ENCODE data around the gene SLC1A3. TPM values are rescaled to one million over a fixed set of nuclear protein-coding genes. Genes with fewer than 3 reads are reported as not detected.

Gene SLC1A3
- total RNA-seq, 1 experiment from 2014 or later = not detected

DNA sequence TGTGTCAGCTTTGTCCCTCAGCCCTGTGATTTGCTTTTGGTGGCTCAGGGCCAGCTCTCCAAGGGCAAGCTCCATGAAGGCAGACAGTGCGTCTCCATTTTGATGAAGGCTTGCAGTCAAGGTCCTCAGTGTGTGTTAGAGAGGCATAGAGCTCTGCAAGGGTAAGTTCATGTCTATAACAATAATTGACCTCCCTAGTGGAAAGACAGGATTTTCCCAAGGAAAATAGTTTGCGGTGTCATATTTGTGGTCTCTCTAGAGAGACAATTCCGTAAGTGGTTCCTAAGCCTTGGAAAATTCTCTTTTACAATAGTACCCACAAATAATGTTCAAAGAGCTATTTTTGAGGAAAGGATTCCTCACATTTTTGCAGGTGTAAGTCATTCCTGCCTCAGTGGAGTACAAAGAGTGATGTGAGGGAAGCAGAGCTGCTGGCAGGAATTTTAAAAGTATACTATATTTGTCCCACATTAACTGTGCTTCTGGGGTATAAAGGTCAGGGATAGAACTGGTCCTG is 40.2 kb downstream of the SLC1A3 start:
- DNase-seq (ENCODE audit: low read depth) = no peak
- in situ Hi-C loops (cut with HindIII; ENCODE audit: low pct_unique_long_range_greater_than_20kb, low sequenced_read_pairs) = no loop called here

DNA sequence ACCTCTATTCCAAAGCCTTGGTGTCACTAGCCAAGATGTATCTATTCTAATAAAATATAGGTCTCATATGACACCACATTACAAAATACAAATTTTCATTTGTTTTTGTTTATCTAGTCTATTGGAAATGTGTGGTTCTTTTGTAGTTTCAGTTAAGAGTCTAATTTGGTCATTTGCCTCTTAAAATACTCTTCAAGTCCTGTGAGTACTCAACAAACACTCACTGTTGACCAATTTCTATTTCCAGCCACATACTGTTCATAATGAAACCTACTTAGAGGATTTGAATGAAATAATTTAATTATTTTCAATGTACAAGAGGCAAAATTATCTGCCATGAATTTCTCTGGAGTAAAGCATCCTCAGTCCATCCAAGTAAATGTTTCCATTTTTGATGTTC is 40.6 kb downstream of the SLC1A3 start:
- in situ Hi-C loops (cut with HindIII; ENCODE audit: low pct_unique_long_range_greater_than_20kb, low sequenced_read_pairs) = no loop called here
- no peak for DNase-seq (ENCODE audit: low read depth)

DNA sequence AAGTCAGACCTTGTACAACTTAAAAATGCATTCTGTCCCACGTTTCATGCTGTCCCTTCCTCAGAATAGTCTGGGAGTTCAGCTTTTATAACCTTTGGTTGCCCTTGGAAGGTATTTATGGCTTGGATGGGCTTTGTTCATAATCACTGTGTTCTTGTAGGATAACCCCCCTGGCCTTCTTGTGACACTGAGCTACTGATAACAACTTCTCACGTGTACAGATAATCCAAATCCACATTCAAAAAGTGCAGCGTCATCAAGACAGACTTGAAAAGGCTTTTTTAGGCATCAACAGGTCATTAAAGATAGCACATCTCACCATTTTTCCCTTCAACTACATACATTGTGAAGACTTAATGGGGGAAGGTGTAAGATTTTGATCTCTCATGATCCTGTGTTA is 42.0 kb downstream of the SLC1A3 start:
- in situ Hi-C loops (cut with HindIII; ENCODE audit: low pct_unique_long_range_greater_than_20kb, low sequenced_read_pairs) = no loop called here
- no peak for DNase-seq (ENCODE audit: low read depth)

DNA sequence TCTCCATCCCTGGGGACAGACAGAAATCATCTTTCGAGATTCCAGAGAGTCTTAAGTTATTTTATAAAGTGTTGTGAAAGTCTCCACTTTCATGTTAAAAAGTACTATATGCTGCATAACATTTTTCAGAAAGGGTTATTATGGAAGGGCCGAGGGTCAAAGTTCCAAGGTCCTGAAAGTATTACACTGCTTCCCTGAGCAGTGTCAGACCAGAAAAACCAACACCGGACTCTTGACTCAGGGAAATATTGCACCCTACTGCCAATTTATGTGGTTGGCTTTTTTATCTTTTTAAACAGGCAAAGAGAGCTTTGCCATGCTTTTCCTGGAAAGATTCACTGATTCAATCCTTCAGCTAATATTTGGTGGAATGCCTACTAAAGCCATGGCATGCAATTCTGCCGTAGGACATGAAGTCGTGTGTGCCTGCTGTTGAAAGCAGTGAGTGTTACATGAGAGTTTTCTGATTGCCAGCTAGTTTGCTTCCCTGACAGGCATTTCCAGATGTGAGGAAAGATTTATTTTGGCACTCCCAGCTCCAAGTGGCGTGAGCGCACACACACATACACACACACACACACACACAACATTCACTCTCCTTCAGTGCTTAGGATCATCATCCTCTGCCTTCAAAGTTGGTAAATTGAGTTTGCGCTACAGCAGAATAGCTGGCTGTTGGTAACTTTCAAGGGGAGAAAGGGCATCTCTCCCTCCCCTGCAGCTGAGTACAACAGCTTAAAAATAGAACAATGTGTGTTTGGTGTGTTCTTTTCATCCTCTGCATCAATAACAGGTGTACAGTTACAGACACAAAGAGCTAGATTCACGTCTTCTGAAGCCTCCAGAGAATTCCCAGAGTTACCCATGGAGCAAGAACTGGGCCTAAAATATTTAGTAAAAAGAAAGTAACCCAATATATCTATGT is 45.6 kb downstream of the SLC1A3 start:
- in situ Hi-C loops (cut with HindIII; ENCODE audit: low pct_unique_long_range_greater_than_20kb, low sequenced_read_pairs) = no loop called here
- no peak for DNase-seq (ENCODE audit: low read depth)

DNA sequence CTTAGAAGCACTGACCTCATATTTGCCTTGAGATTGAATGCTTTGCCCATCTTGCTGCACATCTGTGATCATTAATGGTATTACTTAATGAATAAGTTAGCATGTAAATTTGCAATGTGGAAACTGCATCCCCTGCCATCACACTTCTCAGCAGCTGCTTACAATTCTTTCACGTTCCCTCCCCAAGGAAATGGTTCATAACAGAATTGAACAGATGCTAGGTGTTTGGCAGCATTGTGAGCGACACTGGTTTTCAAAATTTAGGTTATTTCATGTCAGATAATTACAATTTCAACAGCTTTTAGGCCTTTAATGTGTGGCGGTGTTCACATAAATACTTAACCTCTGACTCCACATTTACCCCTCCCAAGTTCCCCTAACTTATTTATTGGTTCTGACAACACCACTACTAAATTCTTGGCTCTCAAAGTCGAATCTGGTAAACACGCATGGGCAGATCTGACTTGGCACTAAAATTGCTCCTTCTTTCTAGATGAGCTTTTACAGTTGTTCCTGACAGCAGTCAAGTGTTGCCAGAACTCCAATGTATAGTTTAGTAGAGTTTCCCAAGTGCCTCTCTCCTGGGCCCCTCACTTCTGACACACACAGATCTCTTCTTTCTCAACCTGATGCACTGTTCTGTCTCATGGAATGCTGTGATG is 46.8 kb downstream of the SLC1A3 start:
- in situ Hi-C loops (cut with HindIII; ENCODE audit: low pct_unique_long_range_greater_than_20kb, low sequenced_read_pairs) = no loop called here
- no peak for DNase-seq (ENCODE audit: low read depth)

DNA sequence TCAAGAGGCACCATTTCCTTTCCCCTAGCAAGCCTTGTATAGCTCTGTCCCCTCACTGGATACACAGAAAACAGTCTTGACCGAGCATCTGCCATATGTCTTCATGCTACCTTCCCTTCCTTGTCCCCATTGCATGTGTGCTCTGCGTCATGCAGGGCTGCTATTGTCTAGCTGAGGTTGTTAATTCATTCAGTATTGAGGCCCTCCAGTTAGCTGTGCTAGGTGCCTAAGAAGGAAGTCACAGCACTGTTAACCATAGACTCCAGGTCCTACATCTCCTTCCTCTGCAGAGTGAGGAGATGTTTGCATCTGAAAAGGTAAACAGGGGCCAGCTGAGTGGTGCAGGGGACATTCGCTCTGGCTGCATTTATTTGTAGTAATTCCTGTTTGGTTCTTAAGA is 48.2 kb downstream of the SLC1A3 start:
- in situ Hi-C loops (cut with HindIII; ENCODE audit: low pct_unique_long_range_greater_than_20kb, low sequenced_read_pairs) = no loop called here
- DNase-seq (ENCODE audit: low read depth) = no peak

DNA sequence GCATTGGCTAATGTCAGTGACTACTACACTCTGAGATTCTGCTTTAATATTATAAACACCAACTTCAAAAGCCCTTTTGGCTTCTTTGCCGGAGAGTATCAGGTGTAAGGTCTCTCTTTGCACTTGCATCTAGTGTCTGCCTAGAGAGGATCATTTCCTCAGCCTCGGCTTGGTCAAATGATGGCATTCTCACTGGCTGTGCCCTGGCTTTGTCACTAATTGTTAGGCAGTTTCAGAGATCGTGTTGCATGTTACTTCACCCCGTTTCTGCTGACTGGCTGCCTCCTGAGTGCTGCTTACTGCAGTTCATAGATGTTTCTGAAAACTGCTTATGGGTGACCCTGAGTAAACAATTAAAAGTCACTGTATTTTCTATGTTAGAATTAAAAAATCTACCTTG is 48.8 kb downstream of the SLC1A3 start:
- no peak for DNase-seq (ENCODE audit: low read depth)
- in situ Hi-C loops (cut with HindIII; ENCODE audit: low pct_unique_long_range_greater_than_20kb, low sequenced_read_pairs) = no loop called here

DNA sequence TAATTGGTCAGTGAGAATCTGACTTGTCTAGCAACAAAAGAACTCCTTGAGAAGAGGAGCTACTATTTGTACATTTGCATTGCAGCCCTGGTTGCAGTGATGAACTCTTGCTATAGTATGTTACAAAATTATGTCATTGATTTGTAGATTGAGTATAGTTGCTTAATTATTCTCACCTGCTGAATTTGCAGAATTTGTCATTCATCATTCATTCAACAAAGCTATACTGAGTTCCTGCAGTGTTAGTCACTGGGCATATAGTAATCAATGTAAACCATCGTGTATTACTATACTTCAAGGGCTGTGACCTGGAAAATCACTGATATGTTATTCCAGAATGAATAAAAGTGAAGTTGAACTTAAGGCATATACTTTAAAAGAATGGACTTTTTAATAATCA is 50.1 kb downstream of the SLC1A3 start:
- in situ Hi-C loops (cut with HindIII; ENCODE audit: low pct_unique_long_range_greater_than_20kb, low sequenced_read_pairs) = no loop called here
- DNase-seq (ENCODE audit: low read depth) = no peak

DNA sequence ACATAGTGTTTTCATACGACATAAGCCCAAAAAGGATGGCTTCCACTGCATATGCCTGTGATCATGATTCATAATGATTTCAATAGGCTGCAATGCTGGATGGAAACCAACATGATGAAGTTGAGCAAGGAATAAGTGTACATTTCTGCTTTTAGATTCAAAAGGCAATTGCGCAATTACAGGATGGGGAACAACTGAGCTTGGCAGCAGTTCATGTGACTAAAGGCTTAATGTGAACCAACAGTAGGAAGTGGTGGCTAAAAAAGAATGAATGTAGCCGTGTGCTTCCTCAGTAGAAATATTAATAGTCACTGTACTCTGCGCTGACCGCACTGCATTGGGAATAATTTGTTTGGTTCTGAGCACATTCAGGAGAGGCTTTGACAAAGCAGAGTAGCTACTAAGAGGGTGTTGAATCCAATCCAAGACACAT is 51.2 kb downstream of the SLC1A3 start:
- no peak for DNase-seq (ENCODE audit: low read depth)
- in situ Hi-C loops (cut with HindIII; ENCODE audit: low pct_unique_long_range_greater_than_20kb, low sequenced_read_pairs) = no loop called here

DNA sequence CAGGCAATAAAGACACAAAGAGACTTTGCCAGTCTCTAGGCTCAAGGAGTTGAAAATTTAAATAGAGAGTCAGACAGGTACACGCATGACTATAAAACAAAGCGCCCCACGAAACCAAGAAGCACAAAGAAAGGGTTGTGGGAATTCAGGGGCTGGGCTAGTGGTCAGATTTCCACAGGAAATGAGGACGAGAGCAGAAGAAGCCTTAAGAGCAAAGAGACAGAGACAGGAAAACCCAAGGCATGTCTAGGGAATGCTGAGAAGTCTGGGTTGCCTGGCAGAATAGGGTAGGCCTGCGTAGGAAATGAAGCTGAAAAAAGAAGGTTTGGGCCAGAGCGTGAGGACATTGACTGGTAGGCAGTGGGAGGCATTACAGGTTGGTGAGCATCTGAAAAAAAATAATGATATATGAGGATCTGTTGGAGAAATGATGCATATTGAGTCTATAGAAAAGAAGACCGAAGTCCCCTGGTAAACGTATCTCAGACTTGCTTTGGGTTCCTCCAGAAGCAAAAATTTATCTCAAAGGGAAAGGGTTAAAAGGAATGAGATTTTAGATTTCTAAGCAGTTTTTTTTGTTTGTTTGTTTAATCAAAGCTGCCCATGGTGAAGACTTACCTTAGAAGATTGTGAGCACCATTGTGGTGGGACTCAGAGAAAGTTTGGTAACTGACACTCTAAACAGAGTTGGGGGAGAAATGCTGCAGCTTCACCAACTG is 51.8 kb downstream of the SLC1A3 start:
- in situ Hi-C loops (cut with HindIII; ENCODE audit: low pct_unique_long_range_greater_than_20kb, low sequenced_read_pairs) = no loop called here

DNA sequence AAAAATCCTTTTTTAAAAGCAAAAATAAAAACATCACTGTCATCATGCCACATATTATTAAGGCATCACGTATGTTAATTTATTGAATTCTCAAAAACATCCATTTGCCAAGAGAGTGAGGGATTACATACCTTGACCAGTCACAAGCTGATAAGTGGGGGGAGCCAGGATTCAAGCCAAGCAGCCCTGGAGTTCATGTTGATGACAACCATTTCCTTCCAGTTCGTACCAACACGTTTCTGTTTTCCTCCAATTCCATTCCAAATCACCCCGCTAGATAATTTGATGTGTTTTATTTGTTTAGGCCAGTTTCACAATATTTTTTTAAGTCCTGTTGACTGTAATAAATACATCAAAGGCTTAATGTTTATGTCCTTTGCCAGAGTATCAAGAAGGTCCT is 53.0 kb downstream of the SLC1A3 start:
- in situ Hi-C loops (cut with HindIII; ENCODE audit: low pct_unique_long_range_greater_than_20kb, low sequenced_read_pairs) = no loop called here
- DNase-seq (ENCODE audit: low read depth) = no peak

More for the DNA sequence above, 51.8 kb downstream of the SLC1A3 start:
- no peak for DNase-seq (ENCODE audit: low read depth)

DNA sequence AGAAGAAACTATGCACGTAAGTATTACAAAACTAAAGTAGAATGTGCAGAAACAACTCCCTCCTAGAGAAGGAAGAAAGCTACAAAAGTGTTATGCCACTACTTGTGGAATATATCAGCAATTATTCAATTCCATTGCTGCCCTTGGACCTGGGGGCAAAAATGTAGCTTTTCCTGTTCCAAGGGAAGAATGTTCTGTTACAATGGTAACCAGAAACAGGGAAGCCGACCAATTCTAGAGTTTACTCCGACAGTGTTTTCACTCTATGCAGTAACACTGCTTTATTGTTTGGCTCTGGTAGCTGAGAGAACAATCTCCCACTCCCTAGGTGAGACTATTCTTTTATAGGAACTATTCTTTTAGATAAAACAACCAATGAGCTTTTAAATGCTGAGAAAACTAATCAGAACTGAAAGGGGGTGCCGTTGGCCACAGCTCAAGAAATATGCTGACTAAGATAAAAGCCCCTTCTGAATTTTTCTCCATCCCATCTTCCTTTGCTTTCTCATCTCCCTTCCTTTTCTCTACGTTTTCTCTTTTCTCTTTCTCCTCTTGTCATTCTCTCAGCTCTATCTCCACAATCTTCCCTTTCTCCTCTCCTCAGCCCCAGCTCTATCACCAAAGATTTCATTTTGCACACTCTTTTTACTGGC is 54.1 kb downstream of the SLC1A3 start:
- in situ Hi-C loops (cut with HindIII; ENCODE audit: low pct_unique_long_range_greater_than_20kb, low sequenced_read_pairs) = no loop called here
- DNase-seq (ENCODE audit: low read depth) = no peak

DNA sequence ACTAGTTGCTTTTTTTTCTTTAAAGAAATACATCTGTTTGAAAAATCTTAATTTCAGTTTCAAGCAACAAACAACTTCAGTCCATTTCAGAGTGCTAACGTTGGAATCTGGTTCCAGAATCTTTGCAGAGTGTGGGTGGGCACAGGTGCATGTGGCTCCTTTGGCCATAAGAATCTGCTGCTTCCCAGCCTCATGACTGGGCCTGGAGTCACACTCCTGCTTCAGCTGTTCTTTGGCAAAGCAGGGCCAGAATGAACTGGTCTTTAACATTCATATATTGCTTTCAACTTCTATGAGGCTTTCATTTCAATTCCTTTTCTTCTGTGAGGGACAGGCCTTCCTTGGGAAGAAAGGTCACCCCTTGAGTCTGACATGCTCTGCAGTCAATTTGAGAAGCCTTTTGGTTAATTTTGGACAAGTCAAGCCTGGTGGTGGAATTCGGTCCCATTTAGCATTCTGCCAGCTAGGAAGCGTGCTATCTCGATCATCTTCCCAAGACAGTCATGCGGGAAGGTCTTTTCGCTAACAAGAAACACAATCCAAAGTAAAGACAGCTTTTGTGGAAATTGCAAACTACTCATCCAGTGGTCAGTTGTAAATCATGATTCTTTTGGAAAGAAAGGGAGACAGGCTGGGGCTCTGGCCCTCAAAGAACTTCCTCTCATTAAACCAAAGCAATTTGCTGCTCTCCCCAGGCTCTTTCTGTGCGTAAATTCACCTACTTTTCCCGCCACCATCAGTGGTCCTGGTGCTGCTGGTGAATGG is 55.2 kb downstream of the SLC1A3 start:
- in situ Hi-C loops (cut with HindIII; ENCODE audit: low pct_unique_long_range_greater_than_20kb, low sequenced_read_pairs) = no loop called here
- no peak for DNase-seq (ENCODE audit: low read depth)

DNA sequence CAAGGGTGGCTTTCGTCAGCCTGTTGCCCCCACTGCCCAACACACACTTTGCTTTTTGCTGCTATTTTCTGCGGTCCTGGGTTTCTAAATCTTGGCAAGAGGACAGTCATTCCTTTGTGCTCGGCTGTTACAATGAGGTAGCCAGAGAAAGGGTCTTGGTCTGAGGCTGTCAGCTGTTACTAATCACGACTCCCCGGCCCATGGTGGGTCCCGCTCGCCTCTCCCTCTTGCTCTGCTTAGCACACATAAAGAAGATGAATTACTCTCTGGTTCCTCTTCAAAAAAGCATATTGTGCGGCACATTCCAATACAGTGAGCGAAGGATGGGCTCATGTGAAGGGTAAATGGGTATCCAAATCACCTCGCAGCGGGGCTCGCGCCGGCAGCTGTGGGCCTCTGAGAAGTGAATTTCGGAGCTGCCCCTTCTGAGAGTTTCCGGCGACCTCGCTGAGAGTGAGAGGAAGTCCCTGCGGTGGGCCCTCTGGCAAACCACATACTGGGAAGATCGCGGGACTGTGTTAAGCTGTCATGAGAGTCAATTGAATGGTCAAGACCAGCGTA is 56.0 kb downstream of the SLC1A3 start:
- no peak for DNase-seq (ENCODE audit: low read depth)
- in situ Hi-C loops (cut with HindIII; ENCODE audit: low pct_unique_long_range_greater_than_20kb, low sequenced_read_pairs) = no loop called here

DNA sequence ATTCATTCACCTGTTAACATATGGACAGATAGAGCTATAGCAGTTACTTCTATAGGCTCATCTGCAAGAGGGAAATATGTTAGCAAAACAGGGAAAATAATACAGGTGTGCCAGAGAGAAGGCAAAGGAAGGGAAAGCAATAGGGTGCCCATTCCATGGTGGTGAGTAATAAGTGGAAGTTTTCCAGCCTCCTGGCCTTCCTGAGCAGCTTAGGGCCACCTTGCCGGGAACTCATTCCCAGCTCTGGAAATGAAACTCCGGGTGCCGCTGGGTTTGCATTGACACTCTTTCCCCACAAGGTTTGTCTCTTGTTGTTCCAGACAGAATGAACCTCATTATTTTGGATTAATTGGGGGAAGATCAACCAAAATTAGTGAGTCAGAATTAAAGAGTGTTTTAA is 58.4 kb downstream of the SLC1A3 start:
- no peak for DNase-seq (ENCODE audit: low read depth)
- in situ Hi-C loops (cut with HindIII; ENCODE audit: low pct_unique_long_range_greater_than_20kb, low sequenced_read_pairs) = no loop called here

DNA sequence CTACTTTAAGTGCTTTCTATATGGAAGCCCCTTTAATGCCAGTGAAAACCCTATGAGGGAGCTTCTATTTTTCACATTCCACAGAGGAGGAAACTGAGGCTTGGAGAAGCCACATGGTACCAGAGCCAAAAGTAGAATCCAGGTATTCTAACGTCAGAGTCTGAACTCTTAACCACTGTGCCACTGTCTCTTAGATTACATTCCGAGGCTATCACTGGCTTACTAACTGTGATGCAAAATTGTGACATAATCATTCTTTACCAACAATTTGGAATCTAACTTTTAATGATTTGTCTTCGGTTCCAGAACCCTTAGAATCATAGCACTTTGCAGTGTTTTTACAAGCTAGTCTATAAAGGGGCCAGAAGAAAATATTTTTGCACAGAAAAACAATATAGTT is 59.2 kb downstream of the SLC1A3 start:
- no peak for DNase-seq (ENCODE audit: low read depth)
- in situ Hi-C loops (cut with HindIII; ENCODE audit: low pct_unique_long_range_greater_than_20kb, low sequenced_read_pairs) = no loop called here

DNA sequence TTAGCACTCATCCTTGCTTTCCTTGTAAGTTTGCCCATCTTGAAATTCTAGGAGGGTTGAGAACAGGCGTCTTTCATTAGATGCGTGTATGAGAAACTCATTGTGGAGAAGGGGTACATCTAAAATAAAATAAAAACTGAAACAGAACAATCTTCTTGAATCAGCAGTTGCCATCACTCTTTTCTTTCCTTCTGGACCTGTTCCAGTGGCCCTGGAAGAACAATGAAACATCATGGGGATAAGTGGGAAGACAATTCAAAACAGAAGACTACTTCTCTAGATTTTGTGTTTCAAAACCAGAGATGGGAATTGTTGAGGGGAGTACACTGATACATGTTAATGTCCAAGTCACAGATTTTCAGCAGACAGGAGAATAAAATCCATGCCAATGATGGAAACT is 59.9 kb downstream of the SLC1A3 start:
- in situ Hi-C loops (cut with HindIII; ENCODE audit: low pct_unique_long_range_greater_than_20kb, low sequenced_read_pairs) = no loop called here
- DNase-seq (ENCODE audit: low read depth) = no peak
